HL-60 (cell line): Measurements from ENCODE around the gene PSMA3.

Experiments
- DNase-seq, 2 experiments: peaks; one replicate each; pipeline ENCODE4 v3.0.0-alpha.2; 2010 to 2020; ENCODE audit warnings: low read depth in 1 of 2, low spot score in 1 of 2
- H3K27ac ChIP-seq: fragments of 250-450 bp; sonication (Bioruptor Pico); replicated peaks from 2 replicates; pipeline ENCODE4 v1.5.1; 2020; ENCODE audit warnings: mild to moderate bottlenecking, moderate library complexity
- H3K27me3 ChIP-seq: fragments of 250-450 bp; sonication (Bioruptor Pico); 2 replicates; pipeline ENCODE4 v1.5.1; 2021; ENCODE audit warnings: mild to moderate bottlenecking, moderate library complexity; ENCODE audit not compliant: insufficient read depth, poor library complexity, severe bottlenecking
- H3K4me3 ChIP-seq: replicated peaks from 2 replicates; pipeline ENCODE4 v1.5.1; 2011; ENCODE audit warnings: mild to moderate bottlenecking, control low read depth, low read length; ENCODE audit not compliant: insufficient read depth
- GABPA ChIP-seq: IDR thresholded peaks from 2 replicates; pipeline ENCODE4 v1.6.1; 2012; ENCODE audit warnings: low read depth
- POLR2AphosphoS5 ChIP-seq: IDR thresholded peaks from 2 replicates; pipeline ENCODE4 v1.6.1; 2012; ENCODE audit warnings: low read depth
- SPI1 ChIP-seq: IDR thresholded peaks from 2 replicates; pipeline ENCODE4 v1.6.1; 2012; ENCODE audit warnings: low read depth, mild to moderate bottlenecking, borderline replicate concordance
- TF ChIP-seq, protein P1 (sequence below): IDR thresholded peaks from 2 replicates; pipeline ENCODE4 v1.6.1; 2012; ENCODE audit warnings: low read depth; ENCODE audit not compliant: insufficient replicate concordance
- TF ChIP-seq, protein P2 (sequence below): IDR thresholded peaks from one replicate; pipeline ENCODE4 v1.5.1; 2011; ENCODE audit warnings: low read length, control low read depth, inconsistent platforms; ENCODE audit not compliant: insufficient read depth

The PSMA3 gene

DNA sequence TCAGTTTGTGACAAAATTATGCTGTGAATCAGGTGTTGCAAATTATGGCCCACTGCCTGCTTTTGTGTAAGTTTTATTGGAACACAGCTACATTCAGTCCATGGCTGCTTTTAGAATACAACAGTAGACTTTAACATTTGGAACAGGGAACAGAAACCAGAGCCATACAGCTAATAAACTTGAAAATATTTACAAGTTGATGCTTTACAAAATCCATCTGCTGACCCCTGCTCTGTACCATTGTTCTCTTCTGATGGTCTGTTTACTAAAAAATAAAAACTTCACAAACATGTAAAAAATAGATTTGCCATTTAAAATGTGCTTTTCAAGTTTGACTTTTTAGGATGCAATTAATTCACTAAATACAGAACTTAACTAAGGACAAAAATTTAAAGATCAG, 20.8 kb downstream of the PSMA3 start:
- Histone ChIP-seq H3K4me3 (no peak overlapping the region), H3K27ac (no peak overlapping the region), H3K27me3 (no peaks in the 10 kb centered on the region)
- DNase-seq: no peak
- no peak for TF ChIP-seq SPI1
- TF ChIP-seq, protein P1, sequence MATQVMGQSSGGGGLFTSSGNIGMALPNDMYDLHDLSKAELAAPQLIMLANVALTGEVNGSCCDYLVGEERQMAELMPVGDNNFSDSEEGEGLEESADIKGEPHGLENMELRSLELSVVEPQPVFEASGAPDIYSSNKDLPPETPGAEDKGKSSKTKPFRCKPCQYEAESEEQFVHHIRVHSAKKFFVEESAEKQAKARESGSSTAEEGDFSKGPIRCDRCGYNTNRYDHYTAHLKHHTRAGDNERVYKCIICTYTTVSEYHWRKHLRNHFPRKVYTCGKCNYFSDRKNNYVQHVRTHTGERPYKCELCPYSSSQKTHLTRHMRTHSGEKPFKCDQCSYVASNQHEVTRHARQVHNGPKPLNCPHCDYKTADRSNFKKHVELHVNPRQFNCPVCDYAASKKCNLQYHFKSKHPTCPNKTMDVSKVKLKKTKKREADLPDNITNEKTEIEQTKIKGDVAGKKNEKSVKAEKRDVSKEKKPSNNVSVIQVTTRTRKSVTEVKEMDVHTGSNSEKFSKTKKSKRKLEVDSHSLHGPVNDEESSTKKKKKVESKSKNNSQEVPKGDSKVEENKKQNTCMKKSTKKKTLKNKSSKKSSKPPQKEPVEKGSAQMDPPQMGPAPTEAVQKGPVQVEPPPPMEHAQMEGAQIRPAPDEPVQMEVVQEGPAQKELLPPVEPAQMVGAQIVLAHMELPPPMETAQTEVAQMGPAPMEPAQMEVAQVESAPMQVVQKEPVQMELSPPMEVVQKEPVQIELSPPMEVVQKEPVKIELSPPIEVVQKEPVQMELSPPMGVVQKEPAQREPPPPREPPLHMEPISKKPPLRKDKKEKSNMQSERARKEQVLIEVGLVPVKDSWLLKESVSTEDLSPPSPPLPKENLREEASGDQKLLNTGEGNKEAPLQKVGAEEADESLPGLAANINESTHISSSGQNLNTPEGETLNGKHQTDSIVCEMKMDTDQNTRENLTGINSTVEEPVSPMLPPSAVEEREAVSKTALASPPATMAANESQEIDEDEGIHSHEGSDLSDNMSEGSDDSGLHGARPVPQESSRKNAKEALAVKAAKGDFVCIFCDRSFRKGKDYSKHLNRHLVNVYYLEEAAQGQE: no peak
- TF ChIP-seq, protein P2, sequence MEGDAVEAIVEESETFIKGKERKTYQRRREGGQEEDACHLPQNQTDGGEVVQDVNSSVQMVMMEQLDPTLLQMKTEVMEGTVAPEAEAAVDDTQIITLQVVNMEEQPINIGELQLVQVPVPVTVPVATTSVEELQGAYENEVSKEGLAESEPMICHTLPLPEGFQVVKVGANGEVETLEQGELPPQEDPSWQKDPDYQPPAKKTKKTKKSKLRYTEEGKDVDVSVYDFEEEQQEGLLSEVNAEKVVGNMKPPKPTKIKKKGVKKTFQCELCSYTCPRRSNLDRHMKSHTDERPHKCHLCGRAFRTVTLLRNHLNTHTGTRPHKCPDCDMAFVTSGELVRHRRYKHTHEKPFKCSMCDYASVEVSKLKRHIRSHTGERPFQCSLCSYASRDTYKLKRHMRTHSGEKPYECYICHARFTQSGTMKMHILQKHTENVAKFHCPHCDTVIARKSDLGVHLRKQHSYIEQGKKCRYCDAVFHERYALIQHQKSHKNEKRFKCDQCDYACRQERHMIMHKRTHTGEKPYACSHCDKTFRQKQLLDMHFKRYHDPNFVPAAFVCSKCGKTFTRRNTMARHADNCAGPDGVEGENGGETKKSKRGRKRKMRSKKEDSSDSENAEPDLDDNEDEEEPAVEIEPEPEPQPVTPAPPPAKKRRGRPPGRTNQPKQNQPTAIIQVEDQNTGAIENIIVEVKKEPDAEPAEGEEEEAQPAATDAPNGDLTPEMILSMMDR: no peak
- TF ChIP-seq GABPA: no peak

DNA sequence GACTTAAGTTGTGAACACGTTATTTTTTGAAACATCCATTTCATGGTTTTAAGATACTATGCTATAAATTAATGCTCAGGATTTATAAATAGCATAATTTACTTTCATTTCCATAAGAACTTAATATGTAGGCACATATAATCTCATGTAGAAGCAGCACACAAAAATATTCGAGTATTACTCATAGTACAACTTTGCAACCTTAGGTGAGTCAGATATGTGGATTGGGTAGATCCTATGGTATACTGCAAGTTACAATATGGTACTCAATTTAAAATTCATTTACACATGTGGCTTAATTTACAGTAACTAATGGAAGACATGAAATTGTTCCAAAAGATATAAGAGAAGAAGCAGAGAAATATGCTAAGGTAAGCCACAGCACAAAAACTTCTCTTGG, 26.0 kb downstream of the PSMA3 start:
- no peak for DNase-seq
- Histone ChIP-seq H3K27me3 (no peaks in the 10 kb centered on the region), H3K27ac (no peak overlapping the region), H3K4me3 (no peak overlapping the region)
- TF ChIP-seq, protein P1: no peak
- TF ChIP-seq POLR2AphosphoS5: no peak
- TF ChIP-seq SPI1: no peak
- no peak for TF ChIP-seq GABPA

DNA sequence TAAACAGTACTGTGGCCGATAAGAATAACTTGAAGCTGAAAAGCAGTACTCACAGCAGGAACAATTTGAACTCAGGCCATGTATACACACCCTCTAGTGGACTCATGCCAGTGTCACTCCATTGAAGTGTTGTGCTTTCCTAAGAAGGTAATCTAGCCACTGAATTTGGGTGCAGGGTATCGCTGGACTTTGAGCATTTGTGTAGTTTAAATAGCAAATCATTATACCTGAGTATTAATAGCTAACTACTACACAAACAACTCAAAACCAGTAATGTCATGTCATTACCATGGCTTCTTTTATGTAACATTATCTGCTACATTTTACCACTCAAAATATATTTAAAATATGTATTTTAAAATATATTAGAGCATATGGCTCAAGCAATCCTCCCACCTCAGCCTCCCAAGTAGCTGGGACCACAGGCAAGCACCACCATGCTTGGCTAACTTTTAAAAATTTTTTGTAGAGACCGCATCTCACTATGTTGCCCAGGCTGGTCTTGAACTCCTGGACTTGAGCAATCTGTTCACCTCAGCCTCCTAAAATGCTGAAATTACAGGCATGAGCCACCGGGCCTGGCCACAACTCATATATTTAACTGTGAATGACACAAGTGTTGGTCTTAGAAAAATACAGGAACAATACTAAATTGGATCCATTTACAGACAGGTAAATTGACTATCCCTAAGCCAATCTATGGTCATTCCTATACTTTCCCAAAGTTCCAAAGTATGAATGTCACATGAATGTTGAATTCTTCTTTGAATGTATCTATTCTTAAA, 28.1 kb downstream of the PSMA3 start:
- TF ChIP-seq, protein P2: no peak
- TF ChIP-seq, protein P1: no peak
- 0 out of 2 replicates have a peak, but pooled peaks have one; percentile 11 for TF ChIP-seq POLR2AphosphoS5
- no peak overlapping the region for H3K27ac ChIP-seq
- H3K27me3 ChIP-seq: no peaks in the 10 kb centered on the region
- no peak overlapping the region for H3K4me3 ChIP-seq
- DNase-seq: peak in 1 of 2 experiments; percentile 1
